ENCODE data around the gene ZNF335.

Gene ZNF335

DNA sequence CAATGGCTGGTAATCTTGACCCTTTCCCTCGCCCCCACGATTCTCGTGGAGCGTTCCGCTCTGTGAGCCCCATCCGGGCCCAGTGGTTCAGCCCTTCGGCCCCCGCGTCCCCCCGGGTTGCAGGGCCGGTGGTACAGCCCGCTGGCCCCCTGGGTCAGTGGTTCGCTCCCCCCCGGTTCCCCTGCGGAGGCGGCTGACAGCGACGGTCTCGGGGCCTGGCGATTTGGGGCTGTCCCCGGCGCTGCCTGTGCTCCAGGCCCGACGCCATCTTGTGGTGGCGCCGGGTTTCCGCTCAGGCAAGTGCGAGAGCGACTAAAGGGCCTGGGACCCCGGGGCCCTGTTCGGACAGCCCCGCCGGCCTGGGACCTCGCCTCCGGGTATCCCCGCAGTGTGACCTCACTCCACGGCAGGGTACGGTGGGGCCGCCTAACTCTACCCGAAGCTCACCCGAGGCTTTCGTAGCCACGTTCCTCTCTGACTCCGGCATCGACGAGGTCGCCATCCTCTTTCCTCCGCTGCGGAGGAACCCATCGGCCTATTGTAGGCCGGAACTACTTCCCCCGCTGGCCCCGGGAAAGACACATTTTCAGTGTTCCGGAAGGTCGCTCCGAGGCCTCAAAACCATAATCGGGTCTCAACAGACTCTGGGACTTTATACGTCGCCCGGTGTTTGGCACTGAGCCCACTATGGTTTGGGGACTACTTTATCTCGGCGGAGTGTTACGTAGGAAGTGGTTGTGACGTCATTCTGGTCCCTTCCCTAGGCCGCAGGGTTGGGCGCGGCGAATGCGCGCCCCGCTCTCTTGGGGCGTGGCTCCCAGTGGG is at the start of gene ZNF335:
TSS of gene ZNF335 (minus strand) at position 529 of the 825 bp plus-strand sequence. CDS start 793 bp downstream, outside the sequence.
- peak within 1 kb of the TSS; percentile 94 to 97 (median 96) for H3K4me3 ChIP-seq (ENCODE audit: low read depth in 1 of 5, low read length in 5 of 5)

DNA sequence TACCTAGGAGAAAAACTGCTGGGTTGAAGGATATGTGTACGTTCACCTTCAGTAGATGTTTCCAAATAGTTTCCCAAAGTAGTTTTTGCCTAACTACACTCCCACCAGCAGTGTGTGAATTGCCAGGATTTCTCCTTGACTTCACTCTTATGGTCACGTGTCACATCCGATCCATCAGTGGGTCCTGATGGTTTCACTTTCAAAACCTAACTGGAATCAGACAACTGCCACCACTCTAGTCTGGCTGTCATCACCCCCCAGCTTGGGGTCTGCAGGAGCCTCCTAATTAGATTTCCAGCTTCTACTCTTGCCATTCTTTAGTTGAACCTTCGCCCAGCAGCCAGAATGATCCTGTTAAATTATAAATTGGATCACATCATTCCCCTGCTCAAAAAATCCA is 48.6 kb upstream of the ZNF335 start:
- Histone ChIP-seq H3K9me3 (ENCODE audit: control insufficient read depth in 5 of 5, low read length in 5 of 5) (no peaks in the 10 kb centered on the region), H3K27ac (ENCODE audit: low read depth, low read length) (no peak overlapping the region), H3K9ac (ENCODE audit: low read length in 5 of 5) (no peak overlapping the region), H3K4me1 (ENCODE audit: control insufficient read depth in 5 of 5, insufficient read depth in 5 of 5, low read length in 5 of 5) (peaks cover 0 to 15% (median 7%) of the 10 kb centered on the region in 5 donors), H3K4me3 (ENCODE audit: low read depth in 1 of 5, low read length in 5 of 5) (no peak overlapping the region), H3K36me3 (ENCODE audit: control insufficient read depth in 5 of 5, insufficient read depth in 5 of 5, low read length in 5 of 5) (no peaks in the 10 kb centered on the region), H3K27me3 (ENCODE audit: control insufficient read depth in 5 of 5, insufficient read depth in 4 of 5, low read length in 5 of 5) (peaks cover 8 to 56% (median 40%) of the 10 kb centered on the region in 5 donors)

More for the DNA sequence above, at the start of gene ZNF335:
- Histone ChIP-seq H3K9ac (ENCODE audit: low read length in 5 of 5) (peak within 1 kb of the TSS; percentile 93 to 100 (median 100)), H3K27me3 (ENCODE audit: control insufficient read depth in 5 of 5, insufficient read depth in 4 of 5, low read length in 5 of 5) (no peaks in the 10 kb centered on the region), H3K27ac (ENCODE audit: low read depth, low read length) (peak within 1 kb of the TSS; percentile 100), H3K4me1 (ENCODE audit: control insufficient read depth in 5 of 5, insufficient read depth in 5 of 5, low read length in 5 of 5) (peaks cover 0 to 44% (median 37%) of the 10 kb centered on the region in 5 donors), H3K36me3 (ENCODE audit: control insufficient read depth in 5 of 5, insufficient read depth in 5 of 5, low read length in 5 of 5) (peaks cover 0 to 26% (median 26%) of the 10 kb centered on the region in 5 donors), H3K9me3 (ENCODE audit: control insufficient read depth in 5 of 5, low read length in 5 of 5) (no peaks in the 10 kb centered on the region)

GRCh38 chr20:46018611-46019010 is 46.6 kb upstream of the ZNF335 start:
- Histone ChIP-seq H3K4me1 (ENCODE audit: control insufficient read depth in 5 of 5, insufficient read depth in 5 of 5, low read length in 5 of 5) (peaks cover 0 to 22% (median 12%) of the 10 kb centered on the region in 5 donors), H3K27ac (ENCODE audit: low read depth, low read length) (no peak overlapping the region), H3K9ac (ENCODE audit: low read length in 5 of 5) (no peak overlapping the region), H3K36me3 (ENCODE audit: control insufficient read depth in 5 of 5, insufficient read depth in 5 of 5, low read length in 5 of 5) (no peaks in the 10 kb centered on the region), H3K4me3 (ENCODE audit: low read depth in 1 of 5, low read length in 5 of 5) (no peak overlapping the region), H3K27me3 (ENCODE audit: control insufficient read depth in 5 of 5, insufficient read depth in 4 of 5, low read length in 5 of 5) (peaks cover 3 to 53% (median 34%) of the 10 kb centered on the region in 5 donors), H3K9me3 (ENCODE audit: control insufficient read depth in 5 of 5, low read length in 5 of 5) (no peaks in the 10 kb centered on the region)

DNA sequence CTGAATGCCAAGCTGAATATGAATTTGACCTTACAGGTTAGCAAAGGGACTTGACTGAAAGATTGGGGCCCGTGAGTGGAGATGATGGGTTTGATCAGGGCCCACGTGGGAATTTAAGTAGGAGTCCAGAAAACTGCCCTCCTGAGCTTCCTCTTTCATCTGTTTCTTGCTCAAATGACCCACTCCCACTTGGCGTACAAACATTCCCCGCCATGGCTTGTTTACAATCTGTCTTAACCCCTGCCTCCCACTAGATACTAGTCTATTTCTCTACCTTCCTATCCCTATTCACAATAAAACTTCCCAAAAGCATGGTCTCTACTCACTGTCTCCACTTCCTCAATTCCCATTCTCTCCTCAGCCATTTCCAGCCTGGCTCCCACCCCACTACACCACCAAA is 46.1 kb upstream of the ZNF335 start:
- no peak overlapping the region for H3K9ac ChIP-seq (ENCODE audit: low read length in 5 of 5)
- peaks cover 0 to 52% (median 35%) of the 10 kb centered on the region in 5 donors for H3K27me3 ChIP-seq (ENCODE audit: control insufficient read depth in 5 of 5, insufficient read depth in 4 of 5, low read length in 5 of 5)
- H3K4me1 ChIP-seq (ENCODE audit: control insufficient read depth in 5 of 5, insufficient read depth in 5 of 5, low read length in 5 of 5), result peaks cover 0 to 25% (median 16%) of the 10 kb centered on the region in 5 donors
- H3K9me3 ChIP-seq (ENCODE audit: control insufficient read depth in 5 of 5, low read length in 5 of 5), result no peaks in the 10 kb centered on the region
- H3K27ac ChIP-seq (ENCODE audit: low read depth, low read length), result no peak overlapping the region
- H3K36me3 ChIP-seq (ENCODE audit: control insufficient read depth in 5 of 5, insufficient read depth in 5 of 5, low read length in 5 of 5), result no peaks in the 10 kb centered on the region
- H3K4me3 ChIP-seq (ENCODE audit: low read depth in 1 of 5, low read length in 5 of 5), result no peak overlapping the region

DNA sequence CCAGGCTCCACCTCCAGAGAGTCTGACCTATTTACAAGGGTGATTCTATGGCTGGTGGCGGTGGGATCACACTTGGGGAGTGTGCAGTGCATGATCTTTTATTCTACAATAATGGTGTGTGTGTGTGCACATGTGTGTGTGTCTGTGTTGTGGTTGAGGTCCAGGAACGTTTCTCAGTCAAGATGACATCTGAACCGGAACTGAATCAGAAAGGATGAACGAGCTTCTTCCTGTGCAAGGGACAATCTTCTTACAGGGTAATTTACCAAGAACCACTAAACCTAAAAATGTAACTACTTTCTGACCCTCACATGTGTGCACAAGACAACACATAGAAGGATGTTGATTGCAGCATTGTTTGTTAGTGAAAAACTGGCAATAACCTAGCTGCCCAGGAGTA is 45.3 kb upstream of the ZNF335 start:
- Histone ChIP-seq H3K9ac (ENCODE audit: low read length in 5 of 5) (no peak overlapping the region), H3K9me3 (ENCODE audit: control insufficient read depth in 5 of 5, low read length in 5 of 5) (no peaks in the 10 kb centered on the region), H3K27me3 (ENCODE audit: control insufficient read depth in 5 of 5, insufficient read depth in 4 of 5, low read length in 5 of 5) (peaks cover 2 to 53% (median 40%) of the 10 kb centered on the region in 5 donors), H3K36me3 (ENCODE audit: control insufficient read depth in 5 of 5, insufficient read depth in 5 of 5, low read length in 5 of 5) (no peaks in the 10 kb centered on the region), H3K4me3 (ENCODE audit: low read depth in 1 of 5, low read length in 5 of 5) (no peak overlapping the region), H3K4me1 (ENCODE audit: control insufficient read depth in 5 of 5, insufficient read depth in 5 of 5, low read length in 5 of 5) (peaks cover 0 to 22% (median 14%) of the 10 kb centered on the region in 5 donors), H3K27ac (ENCODE audit: low read depth, low read length) (no peak overlapping the region)

DNA sequence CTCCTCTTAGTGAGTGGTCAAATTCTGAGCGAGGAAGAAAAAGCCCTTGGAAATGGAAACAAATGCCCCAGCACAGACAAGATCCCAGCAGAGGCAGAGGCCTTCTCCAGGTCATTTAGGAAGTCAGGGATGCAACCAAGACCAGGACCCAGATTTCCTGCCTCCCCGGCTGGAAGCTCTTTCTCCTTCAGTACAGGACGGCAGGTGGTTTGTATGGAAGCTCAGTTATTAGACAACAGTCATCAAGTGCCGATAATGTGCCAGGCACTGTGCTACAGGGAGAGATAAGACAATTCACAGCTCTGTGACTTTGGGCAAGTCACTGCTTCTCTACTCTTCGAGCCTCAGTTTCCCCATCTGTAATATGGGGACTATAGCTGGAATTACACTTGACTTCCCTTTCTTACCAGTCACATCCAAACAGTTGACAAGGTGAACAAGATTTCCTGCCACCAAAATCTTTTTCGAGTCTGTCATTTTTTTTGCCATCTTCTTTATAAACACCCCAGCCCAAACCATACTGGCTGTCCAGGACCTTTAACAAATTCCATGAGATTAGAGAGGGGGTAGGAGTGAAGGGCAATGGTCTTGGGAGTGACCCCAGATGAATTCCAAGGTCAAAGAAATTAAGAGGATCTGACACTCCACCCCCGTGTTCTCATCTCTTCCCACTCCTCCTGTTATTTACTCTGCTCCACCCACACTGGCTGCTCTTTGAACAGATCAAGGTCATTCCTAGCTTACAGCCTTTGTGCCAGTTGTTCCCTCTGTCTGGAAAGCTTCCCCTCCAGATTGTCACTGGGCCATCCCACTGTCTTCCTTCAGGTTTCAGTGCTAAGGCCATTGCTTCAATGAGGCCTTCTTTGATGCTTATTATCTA is 42.8 kb upstream of the ZNF335 start:
- Histone ChIP-seq H3K9me3 (ENCODE audit: control insufficient read depth in 5 of 5, low read length in 5 of 5) (no peaks in the 10 kb centered on the region), H3K4me3 (ENCODE audit: low read depth in 1 of 5, low read length in 5 of 5) (no peak overlapping the region), H3K4me1 (ENCODE audit: control insufficient read depth in 5 of 5, insufficient read depth in 5 of 5, low read length in 5 of 5) (peaks cover 0 to 31% (median 15%) of the 10 kb centered on the region in 5 donors), H3K9ac (ENCODE audit: low read length in 5 of 5) (no peak overlapping the region), H3K27ac (ENCODE audit: low read depth, low read length) (no peak overlapping the region), H3K36me3 (ENCODE audit: control insufficient read depth in 5 of 5, insufficient read depth in 5 of 5, low read length in 5 of 5) (no peaks in the 10 kb centered on the region), H3K27me3 (ENCODE audit: control insufficient read depth in 5 of 5, insufficient read depth in 4 of 5, low read length in 5 of 5) (peaks cover 22 to 61% (median 48%) of the 10 kb centered on the region in 5 donors)

- H3K4me1 ChIP-seq (ENCODE audit: control insufficient read depth in 5 of 5, insufficient read depth in 5 of 5, low read length in 5 of 5), result peaks cover 0 to 34% (median 16%) of the 10 kb centered on the region in 5 donors
- H3K27ac ChIP-seq (ENCODE audit: low read depth, low read length), result no peak overlapping the region
- H3K4me3 ChIP-seq (ENCODE audit: low read depth in 1 of 5, low read length in 5 of 5), result peak overlapping the region in 1 of 5 donors; percentile 28
- H3K9ac ChIP-seq (ENCODE audit: low read length in 5 of 5), result no peak overlapping the region
- no peaks in the 10 kb centered on the region for H3K36me3 ChIP-seq (ENCODE audit: control insufficient read depth in 5 of 5, insufficient read depth in 5 of 5, low read length in 5 of 5)
- no peaks in the 10 kb centered on the region for H3K9me3 ChIP-seq (ENCODE audit: control insufficient read depth in 5 of 5, low read length in 5 of 5)
- peaks cover 27 to 69% (median 56%) of the 10 kb centered on the region in 5 donors for H3K27me3 ChIP-seq (ENCODE audit: control insufficient read depth in 5 of 5, insufficient read depth in 4 of 5, low read length in 5 of 5)
These were observed 42.0 kb upstream of the ZNF335 start for GRCh38 chr20:46013829-46014516.

GRCh38 chr20:46013322-46013828 is 41.4 kb upstream of the ZNF335 start:
- peaks cover 32 to 73% (median 58%) of the 10 kb centered on the region in 5 donors for H3K27me3 ChIP-seq (ENCODE audit: control insufficient read depth in 5 of 5, insufficient read depth in 4 of 5, low read length in 5 of 5)
- H3K4me3 ChIP-seq (ENCODE audit: low read depth in 1 of 5, low read length in 5 of 5), result peak overlapping the region in 1 of 5 donors; percentile 28
- no peaks in the 10 kb centered on the region for H3K9me3 ChIP-seq (ENCODE audit: control insufficient read depth in 5 of 5, low read length in 5 of 5)
- no peak overlapping the region for H3K9ac ChIP-seq (ENCODE audit: low read length in 5 of 5)
- H3K36me3 ChIP-seq (ENCODE audit: control insufficient read depth in 5 of 5, insufficient read depth in 5 of 5, low read length in 5 of 5), result no peaks in the 10 kb centered on the region
- peaks cover 0 to 40% (median 17%) of the 10 kb centered on the region in 5 donors for H3K4me1 ChIP-seq (ENCODE audit: control insufficient read depth in 5 of 5, insufficient read depth in 5 of 5, low read length in 5 of 5)
- no peak overlapping the region for H3K27ac ChIP-seq (ENCODE audit: low read depth, low read length)

- peaks cover 32 to 72% (median 58%) of the 10 kb centered on the region in 5 donors for H3K27me3 ChIP-seq (ENCODE audit: control insufficient read depth in 5 of 5, insufficient read depth in 4 of 5, low read length in 5 of 5)
- no peak overlapping the region for H3K27ac ChIP-seq (ENCODE audit: low read depth, low read length)
- peaks cover 0 to 44% (median 17%) of the 10 kb centered on the region in 5 donors for H3K4me1 ChIP-seq (ENCODE audit: control insufficient read depth in 5 of 5, insufficient read depth in 5 of 5, low read length in 5 of 5)
- H3K36me3 ChIP-seq (ENCODE audit: control insufficient read depth in 5 of 5, insufficient read depth in 5 of 5, low read length in 5 of 5), result no peaks in the 10 kb centered on the region
- no peak overlapping the region for H3K4me3 ChIP-seq (ENCODE audit: low read depth in 1 of 5, low read length in 5 of 5)
- no peaks in the 10 kb centered on the region for H3K9me3 ChIP-seq (ENCODE audit: control insufficient read depth in 5 of 5, low read length in 5 of 5)
- H3K9ac ChIP-seq (ENCODE audit: low read length in 5 of 5), result no peak overlapping the region
These were observed 40.9 kb upstream of the ZNF335 start for GRCh38 chr20:46012921-46013320.
